Measurements from ENCODE around the gene ISYNA1. TPM values are rescaled to one million over a fixed set of nuclear protein-coding genes. Genes with fewer than 3 reads are reported as not detected.

Gene ISYNA1
- total RNA-seq, 2 experiments from 2014 or later: 48.6 to 54.9 TPM

DNA sequence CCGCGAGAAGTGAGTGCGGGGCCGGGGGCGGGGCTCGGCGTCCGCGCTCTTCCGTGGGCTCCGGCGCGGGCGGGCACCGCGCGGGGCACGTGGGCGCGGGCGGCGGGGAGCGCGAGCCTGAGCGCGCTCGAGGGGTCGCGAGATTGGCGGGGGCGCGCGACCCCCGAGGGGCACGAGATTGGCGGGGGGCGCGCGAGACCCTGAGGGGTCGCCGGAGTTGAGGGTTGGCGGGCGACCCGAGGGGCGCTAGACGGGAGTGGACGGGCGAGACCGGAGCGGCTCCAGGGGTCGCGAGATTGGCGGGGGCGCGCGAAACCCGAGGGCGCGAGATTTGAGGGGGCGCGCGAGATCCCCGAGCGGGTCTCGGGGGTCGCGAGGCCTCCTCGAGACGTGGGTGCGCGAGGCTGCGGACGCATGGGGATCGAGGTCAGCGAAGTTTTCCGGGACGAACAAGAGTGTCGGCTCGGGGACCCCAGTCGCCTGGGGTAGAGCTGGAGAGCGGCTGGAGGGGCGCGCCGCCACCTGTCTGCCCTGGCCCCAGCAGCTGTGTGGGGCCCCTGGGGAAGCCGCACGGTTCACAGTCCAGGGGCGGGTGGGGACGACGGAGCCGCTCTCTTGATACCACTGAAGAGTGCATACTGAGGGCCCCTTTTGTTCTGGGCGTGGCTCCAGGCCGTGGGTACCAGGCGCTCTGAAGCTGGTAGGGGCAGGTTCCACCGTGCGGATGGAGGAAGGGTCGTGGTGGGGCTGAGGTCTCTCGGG lies 18.1 kb downstream of the ISYNA1 start:
- Mint-ChIP-seq H3K9me3 (no peaks in the 10 kb centered on the region), H3K27me3 (peaks cover 11% of the 10 kb centered on the region), H3K4me3 (peak overlapping the region; percentile 86), H3K36me3 (ENCODE audit: low read depth) (peaks cover 12% of the 10 kb centered on the region), H3K27ac (peak overlapping the region; percentile 79), H3K4me1 (ENCODE audit: low read depth) (peaks cover 78% of the 10 kb centered on the region)
- TF ChIP-seq, protein P1, sequence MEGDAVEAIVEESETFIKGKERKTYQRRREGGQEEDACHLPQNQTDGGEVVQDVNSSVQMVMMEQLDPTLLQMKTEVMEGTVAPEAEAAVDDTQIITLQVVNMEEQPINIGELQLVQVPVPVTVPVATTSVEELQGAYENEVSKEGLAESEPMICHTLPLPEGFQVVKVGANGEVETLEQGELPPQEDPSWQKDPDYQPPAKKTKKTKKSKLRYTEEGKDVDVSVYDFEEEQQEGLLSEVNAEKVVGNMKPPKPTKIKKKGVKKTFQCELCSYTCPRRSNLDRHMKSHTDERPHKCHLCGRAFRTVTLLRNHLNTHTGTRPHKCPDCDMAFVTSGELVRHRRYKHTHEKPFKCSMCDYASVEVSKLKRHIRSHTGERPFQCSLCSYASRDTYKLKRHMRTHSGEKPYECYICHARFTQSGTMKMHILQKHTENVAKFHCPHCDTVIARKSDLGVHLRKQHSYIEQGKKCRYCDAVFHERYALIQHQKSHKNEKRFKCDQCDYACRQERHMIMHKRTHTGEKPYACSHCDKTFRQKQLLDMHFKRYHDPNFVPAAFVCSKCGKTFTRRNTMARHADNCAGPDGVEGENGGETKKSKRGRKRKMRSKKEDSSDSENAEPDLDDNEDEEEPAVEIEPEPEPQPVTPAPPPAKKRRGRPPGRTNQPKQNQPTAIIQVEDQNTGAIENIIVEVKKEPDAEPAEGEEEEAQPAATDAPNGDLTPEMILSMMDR (IDR thresholded peaks at IDR 0.05): no peak
- ChIA-PET CTCF (interaction anchor here (0.9 to 11.2 kb wide), 7 partner anchors 9 to 168 kb away, joined by 3 to 181 read pairs (median 3); partner anchors contain the start of genes GDF15, JUND and LRRC25), POLR2A (interaction anchor here (0.8 to 8.7 kb wide), 10 partner anchors 9 to 499 kb away, joined by 3 to 81 read pairs (median 4); partner anchors contain the start of genes JUND, MPV17L2 and REX1BD)
- peak; percentile 38 for ATAC-seq
- DNase-seq: peak; percentile 79
- intact Hi-C loops (cut with micrococcal nuclease): no loop called here

DNA sequence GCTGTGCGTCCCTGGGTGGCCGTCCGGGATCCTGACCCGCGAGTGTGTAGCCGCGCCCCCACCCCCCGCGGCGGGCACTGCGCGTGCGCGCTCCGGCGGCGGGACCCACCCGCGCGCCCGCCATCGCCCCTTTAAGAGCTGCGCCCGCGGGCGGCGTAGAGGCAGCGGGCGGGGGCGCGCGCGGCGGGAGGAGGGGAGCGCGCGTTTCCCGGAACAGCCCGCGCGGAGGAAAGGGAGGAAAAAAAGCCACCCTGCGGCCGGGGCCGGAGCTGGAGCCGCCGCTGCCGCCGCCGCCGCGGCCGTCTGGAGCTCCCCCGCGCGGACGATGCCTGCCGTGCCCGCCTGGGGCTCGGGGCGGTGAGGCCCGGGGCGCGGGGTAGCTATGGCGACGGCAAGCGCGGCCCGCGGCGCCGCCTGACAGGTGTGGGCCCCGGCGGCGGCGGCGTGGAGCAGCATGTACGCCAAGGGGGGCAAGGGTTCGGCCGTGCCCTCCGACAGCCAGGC lies 18.7 kb downstream of the ISYNA1 start, which contains the start of gene SSBP4:
SSBP4 (plus strand) TSS at position 204 of the 504 bp plus-strand sequence; CDS start at position 455, 251 bp downstream.
- H3K36me3 Mint-ChIP-seq (ENCODE audit: low read depth): peaks cover 12% of the 10 kb centered on the region
- H3K4me1 Mint-ChIP-seq (ENCODE audit: low read depth): peaks cover 78% of the 10 kb centered on the region
- POLR2A ChIA-PET: interaction anchor here (0.6 to 8.7 kb wide), 10 partner anchors 8 to 258 kb away, joined by 3 to 81 read pairs (median 4); partner anchors contain the start of genes ELL, JUND and MPV17L2
- CTCF ChIA-PET: interaction anchor here (0.9 to 11.2 kb wide), 9 partner anchors 9 to 168 kb away, joined by 3 to 181 read pairs (median 3); partner anchors contain the start of genes GDF15, JUND and LRRC25
- peak within 1 kb of the TSS; percentile 79 for H3K27ac Mint-ChIP-seq
- peak within 1 kb of the TSS; percentile 86 for H3K4me3 Mint-ChIP-seq
- peaks cover 11% of the 10 kb centered on the region for H3K27me3 Mint-ChIP-seq
- ATAC-seq (peak; percentile 38), DNase-seq (peak; percentile 72)
- intact Hi-C loops (cut with micrococcal nuclease): no loop called here
- TF ChIP-seq, protein P1 (IDR thresholded peaks at IDR 0.05): no peak
- H3K9me3 Mint-ChIP-seq: no peaks in the 10 kb centered on the region

DNA sequence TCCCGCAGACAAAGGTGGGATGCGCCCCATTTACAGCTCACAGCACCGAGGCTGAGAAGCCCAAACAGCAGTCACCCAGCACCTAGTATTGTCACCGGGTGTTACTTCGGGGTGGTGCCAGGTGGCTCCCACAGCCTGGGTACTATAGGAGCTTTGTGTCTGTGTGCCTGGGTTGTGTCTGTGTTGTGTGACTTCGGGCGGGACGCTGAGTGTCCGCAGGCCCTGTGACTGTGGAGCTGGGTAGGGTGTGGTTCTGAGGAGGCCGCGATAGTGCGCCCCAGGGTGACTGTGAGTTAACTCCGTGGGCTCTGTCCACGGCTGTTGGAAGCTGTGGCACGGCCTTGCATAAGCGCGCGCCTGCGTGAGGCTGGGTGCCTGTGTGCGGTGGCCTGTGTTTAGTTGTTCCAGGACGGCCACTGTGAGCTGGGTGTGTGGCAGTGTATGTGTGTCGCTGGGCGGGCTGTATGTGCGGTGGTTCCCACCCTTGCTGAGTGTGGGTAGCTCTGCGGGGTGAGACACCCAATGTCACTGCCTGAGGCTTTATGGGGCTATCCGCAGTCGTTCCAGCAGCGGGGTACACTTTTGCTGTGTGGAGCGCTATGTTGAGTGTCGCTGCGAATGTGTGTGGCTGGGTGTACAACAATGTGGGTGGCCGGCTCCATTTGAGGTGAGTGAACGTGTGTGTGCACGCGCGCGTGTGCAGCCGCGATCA lies 19.3 kb downstream of the ISYNA1 start:
- peaks cover 76% of the 10 kb centered on the region for H3K4me1 Mint-ChIP-seq (ENCODE audit: low read depth)
- peak overlapping the region; percentile 86 for H3K4me3 Mint-ChIP-seq
- CTCF ChIA-PET: interaction anchor here (0.9 to 11.2 kb wide), 9 partner anchors 8 to 167 kb away, joined by 3 to 181 read pairs (median 3); partner anchors contain the start of genes GDF15, JUND and LRRC25
- intact Hi-C loops (cut with micrococcal nuclease): no loop called here
- TF ChIP-seq, protein P1 (IDR thresholded peaks at IDR 0.05): no peak
- DNase-seq (peak; percentile 58), ATAC-seq (peak; percentile 7)
- POLR2A ChIA-PET: interaction anchor here (0.6 to 8.7 kb wide), 13 partner anchors 9 to 258 kb away, joined by 3 to 81 read pairs (median 4); partner anchors contain the start of genes ELL, JUND and MPV17L2
- H3K9me3 Mint-ChIP-seq: no peaks in the 10 kb centered on the region
- peaks cover 13% of the 10 kb centered on the region for H3K27me3 Mint-ChIP-seq
- H3K27ac Mint-ChIP-seq: peak overlapping the region; percentile 77
- H3K36me3 Mint-ChIP-seq (ENCODE audit: low read depth): peaks cover 12% of the 10 kb centered on the region

DNA sequence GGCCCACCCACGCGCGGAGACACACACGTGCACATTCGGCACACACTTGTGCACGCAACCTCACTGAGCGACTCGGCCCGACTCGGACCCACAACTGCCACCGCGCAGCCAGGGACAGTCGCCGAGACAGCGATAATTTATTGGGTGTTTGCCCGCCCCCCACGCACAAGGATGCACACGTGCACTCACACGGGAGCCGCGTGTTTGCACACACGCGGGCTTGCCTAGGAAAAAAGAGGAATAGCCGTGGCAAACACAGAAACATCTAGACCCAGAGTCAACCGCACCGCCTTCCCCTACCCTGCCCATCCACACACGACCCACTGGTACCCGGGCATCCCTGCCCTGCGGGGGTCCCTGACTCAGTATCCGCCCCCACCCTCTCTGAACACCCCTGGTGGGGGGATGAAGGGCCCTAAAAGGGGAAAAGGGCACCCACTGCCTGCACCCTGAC lies 19.9 kb downstream of the ISYNA1 start:
- Mint-ChIP-seq H3K36me3 (ENCODE audit: low read depth) (peaks cover 10% of the 10 kb centered on the region), H3K4me1 (ENCODE audit: low read depth) (peaks cover 71% of the 10 kb centered on the region), H3K27me3 (peaks cover 13% of the 10 kb centered on the region), H3K9me3 (no peaks in the 10 kb centered on the region), H3K4me3 (peak overlapping the region; percentile 86), H3K27ac (peak overlapping the region; percentile 77)
- POLR2A ChIA-PET: interaction anchor here (0.6 to 8.7 kb wide), 6 partner anchors 16 to 224 kb away, joined by 3 to 81 read pairs (median 4); partner anchors contain the start of genes JUND and MPV17L2
- DNase-seq: peak; percentile 68
- TF ChIP-seq, protein P1 (IDR thresholded peaks at IDR 0.05): no peak
- no peak for ATAC-seq
- intact Hi-C loops (cut with micrococcal nuclease): no loop called here
- CTCF ChIA-PET: interaction anchor here (1.4 to 11.2 kb wide), 4 partner anchors 12 to 138 kb away, joined by 3 to 181 read pairs (median 34); partner anchors contain the start of genes GDF15 and JUND
